NT2/D1 (cell line): ENCODE results near the gene FAM184A.

Experiments used
- YY1 ChIP-seq: IDR thresholded peaks from 2 replicates; pipeline ENCODE4 v1.6.1; 2011; ENCODE audit not compliant: insufficient read length, insufficient read depth
- ZNF274 ChIP-seq: IDR thresholded peaks from 2 replicates; pipeline ENCODE4 v1.6.1; 2011; ENCODE audit warnings: mild to moderate bottlenecking, low read depth, low read length

DNA sequence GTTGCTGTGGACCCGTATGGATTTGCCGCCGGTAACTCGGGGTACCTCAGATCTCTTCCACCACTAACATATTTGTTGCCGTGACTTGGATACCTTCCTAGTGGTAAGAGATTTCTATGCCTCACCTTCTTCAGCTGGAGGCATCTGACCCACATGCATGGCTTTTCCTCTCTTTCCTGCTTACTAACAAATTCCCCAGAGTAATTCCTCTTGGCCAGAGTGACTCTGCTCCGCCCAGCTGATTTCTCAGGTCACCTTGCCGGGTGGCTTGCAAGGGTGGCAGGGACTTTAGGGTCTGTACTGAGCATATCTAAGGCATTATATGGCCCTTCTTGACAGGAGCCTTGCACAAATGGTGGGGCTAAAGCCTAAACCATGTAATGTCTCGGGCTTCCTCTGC, 38.2 kb downstream of the FAM184A start:
- TF ChIP-seq ZNF274 (no peak), YY1 (no peak)
